T follicular helper cell (primary cell): ENCODE data around the gene MAST2.
"Not testable (repeated sequence)": the region's sequence is repeated elsewhere in the genome, so short reads cannot be mapped to it uniquely, and the experiment has no call there.

Source experiments
- DNase-seq: peaks from one replicate; pipeline ENCODE4 v3.0.0-alpha.2; 2020; ENCODE audit warnings: low read depth

Gene MAST2

GRCh38 chr1:46026531-46026930 is 223.1 kb downstream of the MAST2 start:
- no peak for DNase-seq

GRCh38 chr1:46027788-46028573 is 224.6 kb downstream of the MAST2 start:
- DNase-seq, result no peak

GRCh38 chr1:46030074-46030870 is 226.9 kb downstream of the MAST2 start:
- no peak for DNase-seq

- DNase-seq, result no peak
These were observed 227.7 kb downstream of the MAST2 start for GRCh38 chr1:46030876-46031660.

DNA sequence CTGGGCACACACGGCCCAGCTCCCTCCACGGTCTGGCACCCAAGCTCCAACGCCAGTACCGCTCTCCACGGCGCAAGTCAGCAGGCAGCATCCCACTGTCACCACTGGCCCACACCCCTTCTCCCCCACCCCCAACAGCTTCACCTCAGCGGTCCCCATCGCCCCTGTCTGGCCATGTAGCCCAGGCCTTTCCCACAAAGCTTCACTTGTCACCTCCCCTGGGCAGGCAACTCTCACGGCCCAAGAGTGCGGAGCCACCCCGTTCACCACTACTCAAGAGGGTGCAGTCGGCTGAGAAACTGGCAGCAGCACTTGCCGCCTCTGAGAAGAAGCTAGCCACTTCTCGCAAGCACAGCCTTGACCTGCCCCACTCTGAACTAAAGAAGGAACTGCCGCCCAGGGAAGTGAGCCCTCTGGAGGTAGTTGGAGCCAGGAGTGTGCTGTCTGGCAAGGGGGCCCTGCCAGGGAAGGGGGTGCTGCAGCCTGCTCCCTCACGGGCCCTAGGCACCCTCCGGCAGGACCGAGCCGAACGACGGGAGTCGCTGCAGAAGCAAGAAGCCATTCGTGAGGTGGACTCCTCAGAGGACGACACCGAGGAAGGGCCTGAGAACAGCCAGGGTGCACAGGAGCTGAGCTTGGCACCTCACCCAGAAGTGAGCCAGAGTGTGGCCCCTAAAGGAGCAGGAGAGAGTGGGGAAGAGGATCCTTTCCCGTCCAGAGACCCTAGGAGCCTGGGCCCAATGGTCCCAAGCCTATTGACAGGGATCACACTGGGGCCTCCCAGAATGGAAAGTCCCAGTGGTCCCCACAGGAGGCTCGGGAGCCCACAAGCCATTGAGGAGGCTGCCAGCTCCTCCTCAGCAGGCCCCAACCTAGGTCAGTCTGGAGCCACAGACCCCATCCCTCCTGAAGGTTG is 231.4 kb downstream of the MAST2 start:
- DNase-seq, result no peak

GRCh38 chr1:46036894-46037839 is 233.8 kb downstream of the MAST2 start:
- peak; percentile 75 for DNase-seq

DNA sequence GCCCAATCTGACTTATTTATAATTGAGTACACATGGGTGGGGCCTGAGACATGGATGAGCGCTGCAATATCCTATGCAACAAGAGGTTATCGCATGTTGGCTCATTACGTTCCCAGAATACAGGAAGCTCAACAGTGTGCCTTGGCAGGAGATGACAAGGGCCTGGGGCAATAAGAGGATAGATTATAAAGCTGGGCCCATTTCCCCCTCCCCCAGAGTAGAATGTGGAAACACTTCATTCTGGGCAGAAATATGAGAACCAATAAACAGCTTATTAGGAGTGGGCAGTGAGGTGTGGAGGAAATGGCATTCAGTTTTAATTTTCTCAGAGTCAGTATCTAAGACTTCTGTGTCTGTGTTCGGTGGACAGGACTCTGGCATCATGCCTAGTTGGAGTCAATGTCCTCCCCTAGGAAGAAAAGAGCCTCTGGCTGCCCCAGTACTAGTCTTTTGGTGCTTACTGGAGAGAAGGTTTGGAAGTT is 236.2 kb downstream of the MAST2 start:
- no peak for DNase-seq

GRCh38 chr1:46041551-46041950 is 238.1 kb downstream of the MAST2 start:
- no peak for DNase-seq

DNA sequence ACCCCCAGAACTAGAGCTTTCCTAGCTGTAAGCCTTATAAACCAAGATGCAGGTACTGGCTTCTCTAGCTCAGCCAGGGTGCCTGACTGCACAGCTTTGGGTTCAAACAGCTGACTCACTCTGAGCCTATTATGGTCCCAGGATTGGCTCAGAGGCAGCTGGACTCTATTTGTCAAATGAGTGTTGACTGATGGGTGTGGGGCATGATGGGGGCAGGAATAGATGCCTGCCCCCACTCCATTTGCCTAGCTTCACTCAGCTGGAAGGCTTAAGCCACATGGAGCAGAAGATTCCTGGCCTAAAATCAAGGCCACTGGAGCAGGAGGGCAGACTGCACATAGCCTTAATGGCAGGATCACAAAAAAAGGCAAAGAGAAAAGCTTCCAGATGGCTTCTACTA is 238.6 kb downstream of the MAST2 start:
- DNase-seq, result no peak

DNA sequence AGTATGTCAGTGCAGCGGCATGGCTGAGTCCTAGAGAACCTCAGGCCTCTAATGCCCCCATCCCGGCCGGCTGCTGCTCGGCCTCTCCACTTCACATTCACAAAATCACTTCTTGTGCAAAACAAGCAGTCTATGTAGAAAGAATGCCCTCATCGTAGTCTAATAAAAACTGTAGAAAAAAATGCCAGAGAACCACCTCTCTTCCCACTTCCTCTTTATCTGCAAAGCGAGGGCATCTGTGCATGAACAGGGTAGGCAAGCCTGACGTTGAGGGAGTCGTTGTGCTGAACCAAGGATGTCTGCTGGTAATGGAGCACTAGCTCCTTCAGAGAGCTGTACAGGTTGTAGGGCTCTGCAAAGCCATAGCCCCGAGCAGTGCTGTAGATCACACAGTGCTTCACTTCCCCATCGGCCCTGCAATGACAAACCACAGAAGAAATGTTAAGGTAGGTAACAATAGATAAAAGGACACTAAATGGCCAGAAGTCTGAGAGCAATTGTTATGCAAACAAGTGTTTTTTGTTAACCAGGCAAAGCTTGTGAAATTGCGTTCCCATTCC is 240.1 kb downstream of the MAST2 start:
- no peak for DNase-seq

DNA sequence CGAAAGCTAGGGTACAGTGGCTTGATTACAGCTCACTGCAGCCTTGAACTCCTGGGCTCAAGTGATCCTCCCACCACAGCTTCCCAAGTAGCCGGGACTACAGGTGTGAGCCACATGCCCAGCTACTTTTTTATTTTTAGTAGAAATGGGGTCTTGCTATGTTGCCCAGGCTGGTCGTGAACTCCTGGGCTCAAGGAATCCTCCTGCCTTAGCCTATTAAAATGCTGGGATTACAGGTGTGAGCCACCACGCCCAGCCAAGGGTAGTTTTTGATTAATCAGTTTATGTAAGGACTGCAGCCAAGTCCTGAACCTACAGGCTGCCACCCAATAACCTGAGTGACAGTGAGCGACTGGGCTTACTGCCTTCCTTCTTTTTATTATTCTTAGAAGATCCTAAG is 240.7 kb downstream of the MAST2 start:
- DNase-seq, result no peak

- no peak for DNase-seq
These were observed 250.3 kb downstream of the MAST2 start for GRCh38 chr1:46053734-46054133.

DNA sequence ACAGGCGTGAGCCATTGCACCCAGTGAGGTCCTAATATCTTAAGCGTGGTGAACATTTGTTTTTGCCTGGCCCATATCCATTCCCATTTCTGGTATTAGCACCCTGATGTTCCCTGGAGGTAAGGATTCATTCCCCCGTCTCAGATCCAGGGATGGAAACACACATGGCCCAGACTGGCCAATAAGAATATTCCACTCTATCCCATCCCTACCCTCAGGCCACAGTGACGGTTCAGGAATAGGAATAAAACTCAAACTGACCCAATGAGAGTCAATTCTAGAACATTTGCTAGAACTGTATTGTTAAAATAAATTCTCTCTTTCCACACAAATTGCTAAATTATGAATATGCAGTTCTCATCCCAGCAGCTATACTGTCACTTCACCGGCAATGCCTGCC is 252.9 kb downstream of the MAST2 start:
- DNase-seq, result no peak

GRCh38 chr1:46057215-46057614 is 253.8 kb downstream of the MAST2 start:
- not testable (repeated sequence) for DNase-seq

DNA sequence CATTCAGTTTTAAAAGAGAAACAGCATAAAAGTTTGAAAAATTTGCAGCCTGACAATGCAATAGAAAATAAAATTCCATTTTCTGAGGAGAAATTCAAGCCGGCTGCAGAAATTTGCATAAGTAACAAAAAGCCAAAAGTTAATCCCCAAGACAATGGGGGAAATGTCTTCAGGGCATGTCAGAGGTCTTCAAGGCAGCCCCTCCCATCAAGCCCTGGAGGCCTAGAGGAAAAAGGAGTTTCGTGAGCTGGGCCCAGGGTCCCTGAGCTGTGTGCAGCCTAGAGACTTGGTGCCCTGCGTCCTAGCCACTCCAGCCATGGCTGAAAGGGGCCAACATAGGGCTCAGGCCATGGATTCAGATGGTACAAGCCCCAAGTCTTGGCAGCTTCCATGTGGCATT is 254.4 kb downstream of the MAST2 start:
- DNase-seq, result no peak

DNA sequence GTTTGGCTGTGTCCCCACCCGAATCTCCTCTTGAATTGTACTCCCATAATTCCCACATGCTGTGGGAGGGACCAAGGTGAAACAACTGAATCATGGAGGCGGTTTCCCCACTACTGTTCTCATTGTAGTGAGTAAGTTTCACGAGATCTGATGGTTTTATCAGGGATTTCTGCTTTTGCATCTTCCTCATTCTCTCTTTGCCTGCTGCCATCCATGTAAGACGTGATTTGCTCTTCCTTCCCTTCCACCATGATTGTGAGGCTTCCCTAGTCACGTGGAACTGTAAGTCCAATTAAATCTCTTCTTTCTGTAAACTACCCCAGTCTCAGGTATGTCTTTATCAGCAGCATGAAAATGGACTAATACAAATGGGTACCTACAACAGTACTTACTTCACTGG is 255.5 kb downstream of the MAST2 start:
- DNase-seq, result no peak

- no peak for DNase-seq
These were observed 257.7 kb downstream of the MAST2 start for GRCh38 chr1:46061146-46061545.

- DNase-seq, result no peak
These were observed 259.4 kb downstream of the MAST2 start for GRCh38 chr1:46062651-46063319.

DNA sequence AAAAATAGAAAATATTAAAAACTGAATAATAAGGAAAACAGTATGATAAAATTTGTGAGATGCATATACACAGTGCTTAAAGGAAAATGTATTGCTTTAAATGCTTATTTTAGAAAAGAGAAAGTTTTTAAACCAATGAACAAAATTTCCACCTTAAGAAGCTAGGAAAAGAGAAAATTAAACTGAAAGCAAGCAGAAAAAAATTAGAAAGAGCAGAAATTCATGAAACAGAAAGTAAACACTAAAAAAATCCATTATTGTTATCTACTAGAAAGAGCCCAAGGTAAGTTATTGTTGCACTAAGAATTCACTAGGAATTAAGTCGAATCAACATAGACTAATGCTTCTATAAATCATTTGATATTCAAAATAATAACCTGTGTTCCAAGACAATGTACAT is 261.3 kb downstream of the MAST2 start:
- DNase-seq, result no peak
